Psoas muscle (tissue), 8 donors: Measurements from ENCODE around the gene FER1L5. TPM values are rescaled to one million over a fixed set of nuclear protein-coding genes. Genes with fewer than 3 reads are reported as not detected.

Experiments used
- ATAC-seq, 4 donors: fragments of 200-7000 bp; cut with Tn5 transposase; one replicate each; pipeline ENCODE4 v1.9.1; 2020; ENCODE audit warnings: moderate library complexity in 3 of 4, mild to moderate bottlenecking in 2 of 4
- DNase-seq, 2 donors: peaks; one replicate each; pipeline ENCODE4 v3.0.0-alpha.2; 2020
- H3K27ac ChIP-seq: fragments of 200-600 bp; one replicate; pipeline ENCODE4 v1.8.0; 2022
- H3K27me3 ChIP-seq, 3 donors: fragments of 200-600 bp in 1 of 3; one replicate each; pipeline versions ENCODE4 v1.6.1 to v1.8.0; 2013 to 2022; ENCODE audit warnings: low read length in 2 of 3, mild to moderate bottlenecking in 2 of 3, moderate library complexity in 1 of 3; ENCODE audit not compliant: insufficient read depth in 3 of 3
- H3K36me3 ChIP-seq, 2 donors: fragments of 200-600 bp in 1 of 2; one replicate each; pipeline versions ENCODE4 v1.6.1 to v1.8.0; 2013 to 2022; ENCODE audit warnings: low read depth in 1 of 2, mild to moderate bottlenecking in 1 of 2, moderate library complexity in 1 of 2; ENCODE audit not compliant: insufficient read depth in 1 of 2
- H3K4me1 ChIP-seq: fragments of 200-600 bp; one replicate; pipeline ENCODE4 v1.8.0; 2022
- H3K4me3 ChIP-seq: fragments of 200-600 bp; one replicate; pipeline ENCODE4 v1.8.0; 2022; ENCODE audit warnings: mild to moderate bottlenecking
- H3K9me3 ChIP-seq: fragments of 200-600 bp; one replicate; pipeline ENCODE4 v1.8.0; 2022
- CTCF ChIP-seq: fragments of 200-600 bp; IDR thresholded peaks from one replicate; pipeline ENCODE4 v1.8.0; 2022; ENCODE audit warnings: antibody characterized with exemption
- WGBS, 3 donors: extraction: QIAGEN DNeasy Blood & Tissue Kit; methylation state at CpG; one replicate each; pipeline versions ENCODE4 v1.1.6 to v1.1.7; 2013; 5-methylcytosine and 5-hydroxymethylcytosine counted together
- intact Hi-C, 2 donors: fragments of 100-400 bp; cut with DNase I; formaldehyde crosslinking; loops; one replicate each; pipeline versions ENCODE4 v1.11.0 to v1.14.2; 2022
- polyA plus RNA-seq, 3 donors: library from polyadenylated mRNA; stranded (reverse); fragments of 200-250 nt; gene quantifications; one replicate each; pipeline ENCODE4 v1.2.3, GENCODE V29; 2013
- total RNA-seq, 4 donors: library from RNA; stranded (reverse); fragmentation: NEBNext Ultra II Directional in 2 of 4; extraction: Animal tissue kit (Norgen Biotek cat#: 25700) in 2 of 4; gene quantifications; one replicate each; pipeline versions ENCODE4 v1.2.1 to v1.2.4, GENCODE V29; 2021 to 2023
- donor health status: healthy with polysubstance abuse.
- donor health status: DM: no; HTN: no; CAD: no; lungs with moderate emphysema.
- donor health status: Bipolar disorder and iron deficiency.
- donor health status: healthy.
- donor health status: DM: yes; HTN: yes; CAD: no.
- donor health status: DM: no; HTN: no; CAD: no.
- donor health status: DM: no; HTN: no; CAD: no.
- donor health status: DM: yes; HTN: yes; CAD: no.

Gene FER1L5
- total and polyA plus RNA-seq, 7 donors = 0.01 TPM; not detected in 6

GRCh38 chr2:96710985-96711384, 68.4 kb downstream of the FER1L5 start:
- no peak for ATAC-seq
- no peak for TF ChIP-seq CTCF

GRCh38 chr2:96715658-96716057, 73.1 kb downstream of the FER1L5 start:
- H3K36me3 ChIP-seq = peaks cover 8 to 78% of the 10 kb centered on the region in 2 donors

More at GRCh38 chr2:96710985-96711384, 68.4 kb downstream of the FER1L5 start:
- WGBS, 3 donors = 84 to 94% (median 89%) methylated on average over 3 of the region's 3 CpGs
- Histone ChIP-seq H3K4me3 (no peak overlapping the region), H3K9me3 (no peaks in the 10 kb centered on the region), H3K4me1 (no peaks in the 10 kb centered on the region), H3K27ac (no peak overlapping the region), H3K36me3 (peaks cover 19 to 88% of the 10 kb centered on the region in 2 donors), H3K27me3 (no peaks in the 10 kb centered on the region)
- intact Hi-C loops = no loop called here
- no peak for DNase-seq

GRCh38 chr2:96716388-96716787, 73.8 kb downstream of the FER1L5 start:
- intact Hi-C loops = no loop called here
- H3K4me1 ChIP-seq = no peaks in the 10 kb centered on the region
- H3K36me3 ChIP-seq = peaks cover 8 to 74% of the 10 kb centered on the region in 2 donors
- no peak overlapping the region for H3K27ac ChIP-seq
- no peak for TF ChIP-seq CTCF
- H3K9me3 ChIP-seq = no peaks in the 10 kb centered on the region
- no peak for DNase-seq
- no peak for ATAC-seq
- no peak overlapping the region for H3K4me3 ChIP-seq
- H3K27me3 ChIP-seq = no peaks in the 10 kb centered on the region

More at GRCh38 chr2:96715658-96716057, 73.1 kb downstream of the FER1L5 start:
- no peaks in the 10 kb centered on the region for H3K4me1 ChIP-seq
- no peak overlapping the region for H3K27ac ChIP-seq
- H3K27me3 ChIP-seq = no peaks in the 10 kb centered on the region
- ATAC-seq = no peak
- DNase-seq = no peak
- no peak for TF ChIP-seq CTCF
- 90 to 91% (median 90%) methylated on average over 5 of the region's 5 CpGs for WGBS, 3 donors
- no peak overlapping the region for H3K4me3 ChIP-seq
- intact Hi-C loops = no loop called here
- H3K9me3 ChIP-seq = no peaks in the 10 kb centered on the region

GRCh38 chr2:96726131-96726530, 83.6 kb downstream of the FER1L5 start:
- no peak for ATAC-seq
- Histone ChIP-seq H3K36me3 (peaks cover 0 to 86% of the 10 kb centered on the region in 2 donors), H3K4me1 (no peaks in the 10 kb centered on the region), H3K9me3 (no peaks in the 10 kb centered on the region), H3K27ac (no peak overlapping the region), H3K27me3 (no peaks in the 10 kb centered on the region), H3K4me3 (no peak overlapping the region)
- intact Hi-C loops = no loop called here
- 91 to 94% (median 93%) methylated on average over 4 of the region's 4 CpGs for WGBS, 3 donors
- DNase-seq = no peak
- TF ChIP-seq CTCF = no peak

- Histone ChIP-seq H3K4me3 (no peak overlapping the region), H3K9me3 (no peaks in the 10 kb centered on the region), H3K4me1 (no peaks in the 10 kb centered on the region), H3K27me3 (no peaks in the 10 kb centered on the region), H3K27ac (no peak overlapping the region), H3K36me3 (peaks cover 0 to 92% of the 10 kb centered on the region in 2 donors)
- DNase-seq (no peak), ATAC-seq (no peak)
- intact Hi-C loops = no loop called here
- no peak for TF ChIP-seq CTCF
- WGBS, 3 donors = 92 to 96% (median 93%) methylated on average over 5 of the region's 5 CpGs
Measured at GRCh38 chr2:96727431-96727830, 84.9 kb downstream of the FER1L5 start.
